Choroid plexus epithelial cell (primary cell): ENCODE measurements around the gene SNAPC3.

Experiments
- DNase-seq: peaks from one replicate; pipeline ENCODE4 v3.0.0-alpha.2; 2010; ENCODE audit warnings: low read depth
- H3K4me3 ChIP-seq: 2 replicates; pipeline ENCODE4 v1.5.1; 2011; ENCODE audit warnings: low read depth, mild to moderate bottlenecking, control low read depth, low read length, moderate library complexity
- TF ChIP-seq, protein P1 (sequence below): conservative IDR thresholded peaks from 2 replicates; pipeline ENCODE4 v1.5.1; 2011; ENCODE audit warnings: low read depth, mild to moderate bottlenecking, control low read depth, inconsistent platforms, low read length, moderate library complexity

The SNAPC3 gene

DNA sequence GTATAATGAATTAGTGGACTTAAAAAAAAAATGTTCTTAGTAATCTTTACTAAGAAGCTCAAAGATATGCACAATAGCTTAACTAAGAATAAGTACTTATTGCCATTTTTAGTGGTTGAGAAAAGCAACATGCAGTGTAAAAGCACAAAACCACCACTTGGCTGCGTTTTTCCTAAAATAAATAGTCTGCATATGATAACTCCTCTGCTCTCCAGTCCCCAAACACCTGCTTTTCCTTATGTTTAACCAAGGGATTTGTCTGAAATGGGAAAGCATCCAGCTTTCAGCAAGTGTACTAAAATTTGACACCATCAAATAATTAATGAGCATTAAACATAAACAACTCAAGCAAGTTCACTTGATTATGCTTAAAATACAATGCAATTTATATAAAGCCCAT, 46.7 kb downstream of the SNAPC3 start:
- TF ChIP-seq, protein P1, sequence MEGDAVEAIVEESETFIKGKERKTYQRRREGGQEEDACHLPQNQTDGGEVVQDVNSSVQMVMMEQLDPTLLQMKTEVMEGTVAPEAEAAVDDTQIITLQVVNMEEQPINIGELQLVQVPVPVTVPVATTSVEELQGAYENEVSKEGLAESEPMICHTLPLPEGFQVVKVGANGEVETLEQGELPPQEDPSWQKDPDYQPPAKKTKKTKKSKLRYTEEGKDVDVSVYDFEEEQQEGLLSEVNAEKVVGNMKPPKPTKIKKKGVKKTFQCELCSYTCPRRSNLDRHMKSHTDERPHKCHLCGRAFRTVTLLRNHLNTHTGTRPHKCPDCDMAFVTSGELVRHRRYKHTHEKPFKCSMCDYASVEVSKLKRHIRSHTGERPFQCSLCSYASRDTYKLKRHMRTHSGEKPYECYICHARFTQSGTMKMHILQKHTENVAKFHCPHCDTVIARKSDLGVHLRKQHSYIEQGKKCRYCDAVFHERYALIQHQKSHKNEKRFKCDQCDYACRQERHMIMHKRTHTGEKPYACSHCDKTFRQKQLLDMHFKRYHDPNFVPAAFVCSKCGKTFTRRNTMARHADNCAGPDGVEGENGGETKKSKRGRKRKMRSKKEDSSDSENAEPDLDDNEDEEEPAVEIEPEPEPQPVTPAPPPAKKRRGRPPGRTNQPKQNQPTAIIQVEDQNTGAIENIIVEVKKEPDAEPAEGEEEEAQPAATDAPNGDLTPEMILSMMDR: no peak
- peak; percentile 25 for DNase-seq
- H3K4me3 ChIP-seq: no peak overlapping the region

DNA sequence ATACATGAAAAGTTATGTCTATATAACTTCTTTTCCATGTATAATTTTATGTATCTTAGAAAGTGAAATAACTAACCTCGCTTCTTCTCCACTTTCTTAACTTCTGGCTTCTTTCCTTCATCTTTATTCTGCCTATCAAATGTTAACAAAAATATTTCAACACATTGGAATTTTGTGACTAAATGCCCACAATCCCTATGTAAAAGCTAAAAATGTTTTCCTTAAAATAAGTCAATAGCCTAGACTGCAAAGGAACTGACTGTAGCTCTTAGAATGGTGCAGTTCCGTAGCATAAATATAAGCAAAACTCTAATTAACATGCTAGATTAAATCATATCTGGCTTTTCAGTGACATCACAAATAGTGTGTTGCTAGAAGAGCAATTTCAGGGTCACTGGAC, 47.2 kb downstream of the SNAPC3 start:
- DNase-seq: peak; percentile 12
- TF ChIP-seq, protein P1: no peak
- no peak overlapping the region for H3K4me3 ChIP-seq

GRCh38 chr9:15475923-15476536, 53.4 kb downstream of the SNAPC3 start:
- no peak for DNase-seq
- TF ChIP-seq, protein P1: no peak
- no peak overlapping the region for H3K4me3 ChIP-seq

- TF ChIP-seq, protein P1: no peak
- no peak for DNase-seq
- no peak overlapping the region for H3K4me3 ChIP-seq
Observed at GRCh38 chr9:15480028-15480427, 57.4 kb downstream of the SNAPC3 start.

GRCh38 chr9:15482146-15482545, 59.5 kb downstream of the SNAPC3 start:
- DNase-seq: no peak
- no peak overlapping the region for H3K4me3 ChIP-seq
- TF ChIP-seq, protein P1: no peak

GRCh38 chr9:15484802-15485201, 62.1 kb downstream of the SNAPC3 start:
- no peak overlapping the region for H3K4me3 ChIP-seq
- no peak for DNase-seq
- TF ChIP-seq, protein P1: no peak
